Measurements from ENCODE around the gene TPT1.

DNA sequence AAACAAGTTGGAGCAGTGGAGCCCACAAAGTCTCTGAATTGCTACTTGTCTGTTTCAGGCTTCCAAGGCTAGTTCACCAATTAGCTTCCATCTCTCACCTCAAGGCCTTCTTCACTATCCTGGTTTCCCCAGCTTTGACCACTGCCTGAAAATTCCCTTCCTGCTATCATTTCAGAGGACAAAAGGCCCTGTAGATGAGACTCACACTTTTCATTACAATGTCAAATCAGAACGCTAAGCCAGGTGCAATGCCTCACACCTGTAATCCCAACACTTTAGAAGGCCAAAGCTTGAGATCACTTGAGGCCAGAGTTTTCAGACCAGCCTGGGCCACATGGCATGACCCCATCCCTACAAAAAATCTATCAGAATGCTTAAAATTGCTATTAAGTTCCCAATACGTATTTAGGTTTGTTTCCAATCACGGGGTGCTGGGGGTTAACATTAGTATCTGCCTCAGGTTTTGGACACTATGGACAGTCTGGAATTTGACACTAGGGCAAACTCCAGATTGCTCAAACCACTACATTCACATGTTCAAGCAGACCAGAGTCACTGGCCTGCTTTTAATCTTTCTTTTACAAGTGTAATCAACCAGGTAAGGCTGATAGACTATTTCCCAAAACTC is 5.5 kb downstream of the TPT1 start:
- TF ChIP-seq, protein P1, sequence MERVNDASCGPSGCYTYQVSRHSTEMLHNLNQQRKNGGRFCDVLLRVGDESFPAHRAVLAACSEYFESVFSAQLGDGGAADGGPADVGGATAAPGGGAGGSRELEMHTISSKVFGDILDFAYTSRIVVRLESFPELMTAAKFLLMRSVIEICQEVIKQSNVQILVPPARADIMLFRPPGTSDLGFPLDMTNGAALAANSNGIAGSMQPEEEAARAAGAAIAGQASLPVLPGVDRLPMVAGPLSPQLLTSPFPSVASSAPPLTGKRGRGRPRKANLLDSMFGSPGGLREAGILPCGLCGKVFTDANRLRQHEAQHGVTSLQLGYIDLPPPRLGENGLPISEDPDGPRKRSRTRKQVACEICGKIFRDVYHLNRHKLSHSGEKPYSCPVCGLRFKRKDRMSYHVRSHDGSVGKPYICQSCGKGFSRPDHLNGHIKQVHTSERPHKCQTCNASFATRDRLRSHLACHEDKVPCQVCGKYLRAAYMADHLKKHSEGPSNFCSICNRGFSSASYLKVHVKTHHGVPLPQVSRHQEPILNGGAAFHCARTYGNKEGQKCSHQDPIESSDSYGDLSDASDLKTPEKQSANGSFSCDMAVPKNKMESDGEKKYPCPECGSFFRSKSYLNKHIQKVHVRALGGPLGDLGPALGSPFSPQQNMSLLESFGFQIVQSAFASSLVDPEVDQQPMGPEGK (CRISPR knock-in tag; IDR thresholded peaks at IDR 0.05; ENCODE audit: borderline replicate concordance), result peak; percentile 33
- TF ChIP-seq ZFP30 (CRISPR knock-in tag; IDR thresholded peaks at IDR 0.05) (no peak), TOX (CRISPR knock-in tag; IDR thresholded peaks at IDR 0.05; ENCODE audit: borderline replicate concordance) (peak; percentile 14; the same call in 1 of the 2 replicates), CSDC2 (CRISPR knock-in tag; IDR thresholded peaks at IDR 0.05) (no peak), ISL1 (CRISPR knock-in tag; IDR thresholded peaks at IDR 0.05) (no peak), RARB (CRISPR knock-in tag; IDR thresholded peaks at IDR 0.05) (no peak; the same call in 1 of the 2 replicates), GLIS3 (CRISPR knock-in tag; IDR thresholded peaks at IDR 0.05) (peak; percentile 10; the same call in 1 of the 2 replicates), ZNF70 (CRISPR knock-in tag; IDR thresholded peaks at IDR 0.05) (no peak), OSR1 (CRISPR knock-in tag; IDR thresholded peaks at IDR 0.05) (no peak), TCF4 (CRISPR knock-in tag; IDR thresholded peaks at IDR 0.05; ENCODE audit: borderline replicate concordance) (no peak), ARNTL (CRISPR knock-in tag; IDR thresholded peaks at IDR 0.05; ENCODE audit: borderline replicate concordance, low read depth) (no peak)
- TF ChIP-seq, protein P2, sequence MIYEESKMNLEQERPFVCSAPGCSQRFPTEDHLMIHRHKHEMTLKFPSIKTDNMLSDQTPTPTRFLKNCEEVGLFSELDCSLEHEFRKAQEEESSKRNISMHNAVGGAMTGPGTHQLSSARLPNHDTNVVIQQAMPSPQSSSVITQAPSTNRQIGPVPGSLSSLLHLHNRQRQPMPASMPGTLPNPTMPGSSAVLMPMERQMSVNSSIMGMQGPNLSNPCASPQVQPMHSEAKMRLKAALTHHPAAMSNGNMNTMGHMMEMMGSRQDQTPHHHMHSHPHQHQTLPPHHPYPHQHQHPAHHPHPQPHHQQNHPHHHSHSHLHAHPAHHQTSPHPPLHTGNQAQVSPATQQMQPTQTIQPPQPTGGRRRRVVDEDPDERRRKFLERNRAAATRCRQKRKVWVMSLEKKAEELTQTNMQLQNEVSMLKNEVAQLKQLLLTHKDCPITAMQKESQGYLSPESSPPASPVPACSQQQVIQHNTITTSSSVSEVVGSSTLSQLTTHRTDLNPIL (CRISPR knock-in tag; IDR thresholded peaks at IDR 0.05; ENCODE audit: low read depth), result peak; percentile 41; the same call in 1 of the 2 replicates
- TF ChIP-seq, protein P3, sequence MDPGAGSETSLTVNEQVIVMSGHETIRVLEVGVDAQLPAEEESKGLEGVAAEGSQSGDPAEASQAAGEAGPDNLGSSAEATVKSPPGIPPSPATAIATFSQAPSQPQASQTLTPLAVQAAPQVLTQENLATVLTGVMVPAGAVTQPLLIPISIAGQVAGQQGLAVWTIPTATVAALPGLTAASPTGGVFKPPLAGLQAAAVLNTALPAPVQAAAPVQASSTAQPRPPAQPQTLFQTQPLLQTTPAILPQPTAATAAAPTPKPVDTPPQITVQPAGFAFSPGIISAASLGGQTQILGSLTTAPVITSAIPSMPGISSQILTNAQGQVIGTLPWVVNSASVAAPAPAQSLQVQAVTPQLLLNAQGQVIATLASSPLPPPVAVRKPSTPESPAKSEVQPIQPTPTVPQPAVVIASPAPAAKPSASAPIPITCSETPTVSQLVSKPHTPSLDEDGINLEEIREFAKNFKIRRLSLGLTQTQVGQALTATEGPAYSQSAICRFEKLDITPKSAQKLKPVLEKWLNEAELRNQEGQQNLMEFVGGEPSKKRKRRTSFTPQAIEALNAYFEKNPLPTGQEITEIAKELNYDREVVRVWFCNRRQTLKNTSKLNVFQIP (CRISPR knock-in tag; IDR thresholded peaks at IDR 0.05; ENCODE audit: borderline replicate concordance, low read depth), result no peak

All from SK-N-SH treated with all-trans-retinoic acid at 6 μM for 48 hours (cell line).